K562 (cell line): Measurements from ENCODE around the gene TTLL3. TPM values are rescaled to one million over a fixed set of nuclear protein-coding genes. Genes with fewer than 3 reads are reported as not detected.

Source experiments
- ATF4 ChIP-seq: fragments of 450-650 bp; formaldehyde crosslinking; IDR thresholded peaks from 2 replicates; pipeline ENCODE4 v1.4.0; 2022; ENCODE audit warnings: mild to moderate bottlenecking, moderate library complexity
- CCAR2 ChIP-seq: fragments of 200-400 bp; formaldehyde crosslinking; IDR thresholded peaks from 2 replicates; pipeline ENCODE4 v1.6.1; 2017; ENCODE audit warnings: mild to moderate bottlenecking, low read depth, low read length
- CGGBP1 ChIP-seq: fragments of 250-450 bp; sonication (Bioruptor Pico); IDR thresholded peaks from 2 replicates; pipeline ENCODE4 v1.9.0; 2021; ENCODE audit warnings: mild to moderate bottlenecking
- CHD4 ChIP-seq: fragments of 200-600 bp; sonication (generic); IDR thresholded peaks from 3 replicates; pipeline ENCODE4 v1.6.1; 2012; ENCODE audit warnings: low read depth, mild to moderate bottlenecking, mixed read lengths, low read length, inconsistent platforms; ENCODE audit not compliant: insufficient read depth, insufficient replicate concordance, poor library complexity, severe bottlenecking
- CTBP1 ChIP-seq: fragments of 450-650 bp; IDR thresholded peaks from 2 replicates; pipeline ENCODE4 v1.6.1; 2016; ENCODE audit warnings: borderline replicate concordance
- E4F1 ChIP-seq: fragments of 250-450 bp; sonication (Bioruptor Pico); IDR thresholded peaks from 2 replicates; pipeline ENCODE4 v1.5.0; 2021; ENCODE audit warnings: mild to moderate bottlenecking, borderline replicate concordance
- HEY1 ChIP-seq: fragments of 250-450 bp; sonication (Bioruptor Pico); IDR thresholded peaks from 2 replicates; pipeline ENCODE4 v1.5.0; 2020; ENCODE audit warnings: mild to moderate bottlenecking, moderate library complexity, borderline replicate concordance
- HMBOX1 ChIP-seq: sonication (generic); IDR thresholded peaks from 2 replicates; pipeline ENCODE4 v1.6.1; 2016
- NCOA1 ChIP-seq: fragments of 450-650 bp; IDR thresholded peaks from 2 replicates; pipeline ENCODE4 v1.6.1; 2016; ENCODE audit warnings: low read depth
- PHF21A ChIP-seq: fragments of 450-650 bp; IDR thresholded peaks from 2 replicates; pipeline ENCODE4 v1.6.1; 2017; ENCODE audit warnings: low read depth, borderline replicate concordance
- ZNF133 ChIP-seq: fragments of 250-450 bp; sonication (Bioruptor Pico); IDR thresholded peaks from 2 replicates; pipeline ENCODE4 v1.4.0; 2020; ENCODE audit warnings: mild to moderate bottlenecking
- ZNF24 ChIP-seq: fragments of 450-650 bp; IDR thresholded peaks from 2 replicates; pipeline ENCODE4 v1.6.1; 2016
- ZNF280B ChIP-seq: fragments of 250-450 bp; sonication (Bioruptor Pico); IDR thresholded peaks from 2 replicates; pipeline ENCODE4 v1.5.1; 2021; ENCODE audit warnings: mild to moderate bottlenecking
- polyA plus RNA-seq, 8 experiments: library from polyadenylated mRNA; depleted of rRNA in 4 of 8; stranded (reverse) in 5 of 8; unstranded in 3 of 8; fragments of >200 nt; fragmentation: Nextera tagmentation in 2 of 8; fragmentation: Illumina TruSeq in 1 of 8; extraction: Ambion mirVana in 2 of 8; extraction: Trizol in 1 of 8; gene quantifications; 2 replicates each; pipeline versions ENCODE4 v1.2.1 to v1.2.3, GENCODE V29; 2011 to 2014; ENCODE audit warnings: inconsistent platforms in 1 of 8, missing spikeins in 1 of 8
- total RNA-seq, 7 experiments: library from RNA; depleted of rRNA in 6 of 7; stranded (reverse); fragments of >200 nt in 6 of 7; fragmentation: Illumina TruSeq in 2 of 7; extraction: Trizol in 2 of 7; gene quantifications; 2 replicates each; pipeline versions ENCODE4 v1.2.1 to v1.2.3, GENCODE V29; 2011 to 2021; ENCODE audit warnings: low replicate concordance in 1 of 7

Gene TTLL3
- total and polyA plus RNA-seq, 9 of the 15 experiments (the other 6 are each of a cell fraction or from before 2014, with no cell fraction given) = 8.9 to 106 (median 33.2) TPM

- TF ChIP-seq ZNF280B (CRISPR knock-in tag) = no peak
- no peak for TF ChIP-seq ZNF24
- peak; percentile 65; the same call in 1 of the 2 replicates for TF ChIP-seq CTBP1
- TF ChIP-seq CGGBP1 = 0 out of 2 replicates have a peak, but pooled peaks have one; percentile 10
- peak; percentile 62; the same call in 1 of the 2 replicates for TF ChIP-seq HMBOX1
- TF ChIP-seq CHD4 = no peak
- TF ChIP-seq NCOA1 = peak; percentile 59; the same call in 1 of the 2 replicates
- TF ChIP-seq CCAR2 = no peak
- TF ChIP-seq ZNF133 = no peak
- peak; percentile 68; the same call in 1 of the 2 replicates for TF ChIP-seq HEY1
- no peak for TF ChIP-seq E4F1 (CRISPR knock-in tag)
- no peak for TF ChIP-seq PHF21A
- peak; percentile 15; the same call in 1 of the 2 replicates for TF ChIP-seq ATF4 (CRISPR knock-in tag)
Observed at GRCh38 chr3:9786209-9786739, 23.8 kb upstream of the TTLL3 start (continued).
